ENCODE results near the gene RPL36. TPM values are rescaled to one million over a fixed set of nuclear protein-coding genes. Genes with fewer than 3 reads are reported as not detected.

The RPL36 gene
- polyA plus RNA-seq, 3 donors: 336 to 708 (median 627) TPM

DNA sequence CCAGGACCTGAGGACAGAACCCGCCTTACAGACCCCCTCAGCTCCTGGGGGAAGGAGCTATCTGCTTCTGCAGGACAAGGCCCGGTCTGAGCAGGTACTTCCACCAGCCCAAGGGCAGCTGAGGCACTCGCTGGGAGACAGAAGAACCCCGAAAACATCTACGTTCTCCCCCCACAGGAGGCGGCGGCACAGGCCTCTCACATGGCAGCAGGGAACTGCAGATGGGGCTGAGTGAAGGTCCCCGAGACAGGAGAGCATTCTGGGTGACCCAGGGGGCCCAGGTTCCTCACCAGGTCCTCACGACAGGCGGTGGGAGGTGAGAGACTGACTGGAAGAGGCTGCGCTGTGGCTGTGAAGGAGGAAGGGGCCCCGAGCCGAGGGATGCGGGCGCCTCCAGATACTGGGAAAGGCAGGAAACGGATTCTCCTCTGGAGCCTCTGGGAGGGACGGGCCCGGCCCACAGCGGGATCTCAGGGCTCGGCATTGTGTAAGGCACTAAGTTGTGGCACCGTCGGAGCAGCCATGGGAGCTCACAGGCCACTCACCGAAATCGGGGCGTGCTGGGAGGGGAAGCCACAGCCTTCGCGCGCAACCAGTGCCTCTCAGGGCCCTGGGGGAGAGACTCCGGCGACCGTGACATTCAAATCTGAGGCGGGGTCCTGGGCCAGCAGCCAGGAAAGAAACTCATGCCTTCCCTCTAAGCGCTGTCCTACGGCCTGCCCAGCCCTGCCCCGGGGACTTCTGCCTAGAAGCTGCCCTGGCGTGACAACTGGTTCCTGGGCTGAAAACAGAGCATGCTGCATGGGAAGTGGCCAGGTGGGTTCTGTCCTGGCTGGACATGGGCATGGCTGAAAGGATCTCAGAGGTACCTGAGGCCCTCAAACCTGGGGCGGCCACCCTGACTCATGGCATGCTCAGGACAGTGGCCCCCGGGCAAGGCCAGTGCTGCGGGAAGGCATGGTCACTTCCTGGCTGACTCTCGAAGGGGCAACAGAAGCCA lies 14.0 kb downstream of the RPL36 start:
- H3K4me1 Mint-ChIP-seq: no peaks in the 10 kb centered on the region
- no peak overlapping the region for H3K4me2 ChIP-seq (replicated peaks; ENCODE audit: extremely low read depth, low read length, poor library complexity, severe bottlenecking)
- no peak overlapping the region for H3K4me3 Mint-ChIP-seq
- intact Hi-C loops (cut with micrococcal nuclease): no loop called here
- H4K20me1 ChIP-seq (ENCODE audit: insufficient read depth, low read length): peaks cover 3% of the 10 kb centered on the region
- H3K27ac Mint-ChIP-seq: peak overlapping the region in 2 of 7 donors; percentile 30 to 76
- TF ChIP-seq, protein P1, sequence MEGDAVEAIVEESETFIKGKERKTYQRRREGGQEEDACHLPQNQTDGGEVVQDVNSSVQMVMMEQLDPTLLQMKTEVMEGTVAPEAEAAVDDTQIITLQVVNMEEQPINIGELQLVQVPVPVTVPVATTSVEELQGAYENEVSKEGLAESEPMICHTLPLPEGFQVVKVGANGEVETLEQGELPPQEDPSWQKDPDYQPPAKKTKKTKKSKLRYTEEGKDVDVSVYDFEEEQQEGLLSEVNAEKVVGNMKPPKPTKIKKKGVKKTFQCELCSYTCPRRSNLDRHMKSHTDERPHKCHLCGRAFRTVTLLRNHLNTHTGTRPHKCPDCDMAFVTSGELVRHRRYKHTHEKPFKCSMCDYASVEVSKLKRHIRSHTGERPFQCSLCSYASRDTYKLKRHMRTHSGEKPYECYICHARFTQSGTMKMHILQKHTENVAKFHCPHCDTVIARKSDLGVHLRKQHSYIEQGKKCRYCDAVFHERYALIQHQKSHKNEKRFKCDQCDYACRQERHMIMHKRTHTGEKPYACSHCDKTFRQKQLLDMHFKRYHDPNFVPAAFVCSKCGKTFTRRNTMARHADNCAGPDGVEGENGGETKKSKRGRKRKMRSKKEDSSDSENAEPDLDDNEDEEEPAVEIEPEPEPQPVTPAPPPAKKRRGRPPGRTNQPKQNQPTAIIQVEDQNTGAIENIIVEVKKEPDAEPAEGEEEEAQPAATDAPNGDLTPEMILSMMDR (IDR thresholded peaks at IDR 0.05): no peak
- WGBS (ENCODE audit: insufficient coverage): 97% methylated on average over 34 of the region's 40 CpGs
- H3K36me3 Mint-ChIP-seq: peaks cover 52 to 83% of the 10 kb centered on the region in 2 donors
- H3K27ac ChIP-seq (ENCODE audit: low read depth in 1 of 2, low read length in 2 of 2): no peak overlapping the region
- peaks cover 67 to 72% of the 10 kb centered on the region in 2 donors for H3K36me3 ChIP-seq (replicated peaks in 1 of 2; ENCODE audit: control insufficient read depth in 1 of 2, insufficient read depth in 2 of 2, low read length in 2 of 2)
- no peak overlapping the region for H2AFZ ChIP-seq (ENCODE audit: insufficient read depth, low read depth, low read length, poor library complexity, severe bottlenecking)
- H3K4me3 ChIP-seq (replicated peaks in 1 of 3; ENCODE audit: low read depth in 2 of 3, low read length in 3 of 3): no peak overlapping the region
- H3K4me1 ChIP-seq (ENCODE audit: control insufficient read depth in 1 of 2, insufficient read depth in 2 of 2, low read length in 2 of 2): no peaks in the 10 kb centered on the region
- peaks cover 0 to 3% (median 0%) of the 10 kb centered on the region in 7 donors for H3K9me3 Mint-ChIP-seq
- DNase-seq: no peak
- H3K27me3 ChIP-seq (ENCODE audit: control insufficient read depth in 2 of 2, insufficient read depth in 2 of 2, low read length in 2 of 2): no peaks in the 10 kb centered on the region
- H3K27me3 Mint-ChIP-seq (ENCODE audit: low read depth in 3 of 3): no peaks in the 10 kb centered on the region
- H3K9me3 ChIP-seq (replicated peaks in 1 of 2; ENCODE audit: control insufficient read depth in 1 of 2, insufficient read depth in 1 of 2, low read length in 2 of 2): no peaks in the 10 kb centered on the region
- H3K9ac ChIP-seq (ENCODE audit: insufficient read depth, low read length, poor library complexity, severe bottlenecking): no peak overlapping the region
- H3K79me2 ChIP-seq (ENCODE audit: insufficient read depth, low read length): no peaks in the 10 kb centered on the region

DNA sequence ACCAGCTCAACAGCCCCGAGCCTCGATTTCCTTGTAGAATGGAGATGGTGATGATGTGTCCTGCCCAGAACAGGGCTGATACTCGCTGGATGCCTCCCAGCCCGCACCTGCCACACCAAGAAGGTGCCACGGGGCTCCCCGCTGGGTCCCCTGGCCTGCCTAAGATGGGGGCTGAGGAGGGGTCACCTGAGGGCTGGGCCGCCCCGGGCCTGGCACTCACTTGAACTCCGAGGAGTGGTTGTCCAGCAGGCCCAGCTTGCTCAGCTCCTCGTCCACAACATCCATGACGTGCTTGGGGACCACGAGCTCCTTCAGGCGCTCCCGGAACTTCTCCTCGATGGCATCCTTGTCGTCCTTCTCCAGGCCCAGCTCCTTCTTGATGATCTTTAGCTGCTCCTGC lies 15.5 kb downstream of the RPL36 start:
- no peaks in the 10 kb centered on the region for H3K79me2 ChIP-seq (ENCODE audit: insufficient read depth, low read length)
- H3K9me3 ChIP-seq (replicated peaks in 1 of 2; ENCODE audit: control insufficient read depth in 1 of 2, insufficient read depth in 1 of 2, low read length in 2 of 2): no peaks in the 10 kb centered on the region
- H3K4me3 ChIP-seq (replicated peaks in 1 of 3; ENCODE audit: low read depth in 2 of 3, low read length in 3 of 3): no peak overlapping the region
- H3K4me2 ChIP-seq (replicated peaks; ENCODE audit: extremely low read depth, low read length, poor library complexity, severe bottlenecking): no peak overlapping the region
- peaks cover 0 to 3% (median 0%) of the 10 kb centered on the region in 7 donors for H3K9me3 Mint-ChIP-seq
- no peaks in the 10 kb centered on the region for H3K4me1 Mint-ChIP-seq
- peaks cover 54 to 88% of the 10 kb centered on the region in 2 donors for H3K36me3 Mint-ChIP-seq
- peaks cover 70 to 73% of the 10 kb centered on the region in 2 donors for H3K36me3 ChIP-seq (replicated peaks in 1 of 2; ENCODE audit: control insufficient read depth in 1 of 2, insufficient read depth in 2 of 2, low read length in 2 of 2)
- H3K27ac Mint-ChIP-seq: peak overlapping the region in 1 of 7 donors; percentile 58
- WGBS (ENCODE audit: insufficient coverage): 92% methylated on average over 14 of the region's 16 CpGs
- H2AFZ ChIP-seq (ENCODE audit: insufficient read depth, low read depth, low read length, poor library complexity, severe bottlenecking): no peak overlapping the region
- no peaks in the 10 kb centered on the region for H3K4me1 ChIP-seq (ENCODE audit: control insufficient read depth in 1 of 2, insufficient read depth in 2 of 2, low read length in 2 of 2)
- H3K4me3 Mint-ChIP-seq: no peak overlapping the region
- no peak overlapping the region for H3K9ac ChIP-seq (ENCODE audit: insufficient read depth, low read length, poor library complexity, severe bottlenecking)
- no peak overlapping the region for H3K27ac ChIP-seq (ENCODE audit: low read depth in 1 of 2, low read length in 2 of 2)
- no peaks in the 10 kb centered on the region for H3K27me3 Mint-ChIP-seq (ENCODE audit: low read depth in 3 of 3)
- intact Hi-C loops (cut with micrococcal nuclease): no loop called here
- H4K20me1 ChIP-seq (ENCODE audit: insufficient read depth, low read length): no peaks in the 10 kb centered on the region
- no peaks in the 10 kb centered on the region for H3K27me3 ChIP-seq (ENCODE audit: control insufficient read depth in 2 of 2, insufficient read depth in 2 of 2, low read length in 2 of 2)
- DNase-seq: peak in 1 of 3 donors; percentile 3
- TF ChIP-seq, protein P1 (IDR thresholded peaks at IDR 0.05): no peak

Data from CD14-positive monocyte (primary cell).